Adipose tissue (tissue), 3 donors: ENCODE results near the gene AXIN1. TPM values are rescaled to one million over a fixed set of nuclear protein-coding genes. Genes with fewer than 3 reads are reported as not detected.

Source experiments
- H3K27ac ChIP-seq: one replicate; pipeline ENCODE4 v1.5.1; 2013; ENCODE audit warnings: low read depth, low read length
- WGBS, 3 donors: extraction: QIAGEN DNeasy Blood & Tissue Kit; methylation state at CpG; one replicate each; pipeline ENCODE4 v1.1.7; 2013; 5-methylcytosine and 5-hydroxymethylcytosine counted together
- polyA plus RNA-seq, 3 donors: library from polyadenylated mRNA; stranded (reverse); fragments of 200-250 nt; gene quantifications; one replicate each; pipeline ENCODE4 v1.2.3, GENCODE V29; 2013
- donor health status: healthy with polysubstance abuse.
- donor health status: Bipolar disorder and iron deficiency.
- donor health status: healthy.

The AXIN1 gene
- polyA plus RNA-seq, 3 donors: 11.8 to 18.4 (median 15.8) TPM

- WGBS, 3 donors: 88 to 92% (median 88%) methylated on average over 12 to 13 of the region's 13 CpGs
- no peak overlapping the region for H3K27ac ChIP-seq
Measured at GRCh38 chr16:322476-323143, 29.9 kb downstream of the AXIN1 start.

- WGBS, 3 donors: 72 to 81% (median 78%) methylated on average over 9 of the region's 9 CpGs
- H3K27ac ChIP-seq: no peak overlapping the region
Measured at GRCh38 chr16:321532-321931, 31.0 kb downstream of the AXIN1 start.

GRCh38 chr16:320206-320605 lies 32.3 kb downstream of the AXIN1 start:
- no peak overlapping the region for H3K27ac ChIP-seq
- whole genome bisulfite sequencing, 3 donors: 89 to 93% (median 92%) methylated on average over 5 of the region's 5 CpGs

- WGBS, 3 donors: 82 to 94% (median 94%) methylated on average over 18 to 22 of the region's 22 CpGs
Measured at GRCh38 chr16:318628-319027, 33.9 kb downstream of the AXIN1 start.

GRCh38 chr16:317583-317982 lies 34.9 kb downstream of the AXIN1 start:
- no peak overlapping the region for H3K27ac ChIP-seq

More at GRCh38 chr16:318628-319027, 33.9 kb downstream of the AXIN1 start:
- no peak overlapping the region for H3K27ac ChIP-seq

GRCh38 chr16:316741-317464 lies 35.6 kb downstream of the AXIN1 start:
- no peak overlapping the region for H3K27ac ChIP-seq
- 89 to 96% (median 93%) methylated on average over 19 of the region's 19 CpGs for WGBS, 3 donors

More at GRCh38 chr16:317583-317982, 34.9 kb downstream of the AXIN1 start:
- WGBS, 3 donors: 89 to 96% (median 95%) methylated on average over 5 of the region's 5 CpGs

GRCh38 chr16:314795-315299 lies 37.7 kb downstream of the AXIN1 start:
- WGBS, 3 donors: 72 to 86% (median 77%) methylated on average over 14 of the region's 14 CpGs
- H3K27ac ChIP-seq: no peak overlapping the region

- no peak overlapping the region for H3K27ac ChIP-seq
- 94 to 95% (median 95%) methylated on average over 16 of the region's 16 CpGs for WGBS, 3 donors
Measured at GRCh38 chr16:314351-314750, 38.2 kb downstream of the AXIN1 start.

GRCh38 chr16:311725-312124 lies 40.8 kb downstream of the AXIN1 start:
- no peak overlapping the region for H3K27ac ChIP-seq
- WGBS, 3 donors: 97% methylated on average over 14 to 15 of the region's 15 CpGs

- WGBS, 3 donors: 78 to 85% (median 79%) methylated on average over 7 of the region's 7 CpGs
- H3K27ac ChIP-seq: no peak overlapping the region
Measured at GRCh38 chr16:309476-309875, 43.0 kb downstream of the AXIN1 start.

- H3K27ac ChIP-seq: no peak overlapping the region
- 80 to 94% (median 89%) methylated on average over 21 of the region's 21 CpGs for WGBS, 3 donors
Measured at GRCh38 chr16:307691-308312, 44.7 kb downstream of the AXIN1 start.

GRCh38 chr16:306911-307370 lies 45.6 kb downstream of the AXIN1 start:
- WGBS, 3 donors: 90 to 92% (median 90%) methylated on average over 17 of the region's 17 CpGs
- no peak overlapping the region for H3K27ac ChIP-seq

GRCh38 chr16:305916-306626 lies 46.5 kb downstream of the AXIN1 start:
- no peak overlapping the region for H3K27ac ChIP-seq
- WGBS, 3 donors: 83 to 92% (median 91%) methylated on average over 19 of the region's 19 CpGs

GRCh38 chr16:303760-304505 lies 48.6 kb downstream of the AXIN1 start:
- 85 to 92% (median 89%) methylated on average over 43 of the region's 43 CpGs for WGBS, 3 donors
- H3K27ac ChIP-seq: no peak overlapping the region

- no peak overlapping the region for H3K27ac ChIP-seq
- 94 to 97% (median 95%) methylated on average over 13 of the region's 13 CpGs for WGBS, 3 donors
Measured at GRCh38 chr16:301950-302349, 50.6 kb downstream of the AXIN1 start.

GRCh38 chr16:301235-301634 lies 51.3 kb downstream of the AXIN1 start:
- WGBS, 3 donors: 80 to 97% (median 95%) methylated on average over 6 of the region's 6 CpGs
- no peak overlapping the region for H3K27ac ChIP-seq

- 92 to 97% (median 94%) methylated on average over 27 to 32 of the region's 32 CpGs for WGBS, 3 donors
- no peak overlapping the region for H3K27ac ChIP-seq
Measured at GRCh38 chr16:297832-298231, 54.7 kb downstream of the AXIN1 start.
